OCI-LY3 (cell line): ENCODE measurements around the gene RBM4B.

Source experiments
- H2AFZ ChIP-seq: fragments of 200-600, 300-600 bp; shearing (Covaris generic); 2 replicates; pipeline ENCODE4 v1.6.0; 2014; ENCODE audit warnings: antibody characterized with exemption, low read depth, low read length
- H3K27ac ChIP-seq: fragments of 200-600, 300-600 bp; sonication (generic); 2 replicates; pipeline ENCODE4 v1.5.1; 2014; ENCODE audit warnings: mild to moderate bottlenecking, low read length, moderate library complexity, mixed read lengths
- H3K27me3 ChIP-seq: fragments of 200-600, 300-600 bp; sonication (generic); 2 replicates; pipeline ENCODE4 v1.6.1; 2014; ENCODE audit warnings: low read depth, low read length, mixed read lengths
- H3K36me3 ChIP-seq: fragments of 200-600, 300-600 bp; sonication (generic); replicated peaks from 2 replicates; pipeline ENCODE3; 2014; ENCODE audit warnings: low read depth, low read length, mixed read lengths
- H3K4me1 ChIP-seq: fragments of 300-600, 200-600 bp; sonication (generic); 2 replicates; pipeline ENCODE4 v1.6.1; 2014; ENCODE audit warnings: low read length, mixed read lengths
- H3K4me2 ChIP-seq: fragments of 200-600, 300-600 bp; sonication (generic); 2 replicates; pipeline ENCODE4 v1.6.1; 2014; ENCODE audit warnings: low read length, mixed read lengths
- H3K4me3 ChIP-seq: fragments of 300-600, 200-600 bp; sonication (generic); 2 replicates; pipeline ENCODE4 v1.5.1; 2014; ENCODE audit warnings: antibody characterized with exemption, mild to moderate bottlenecking, low read length, moderate library complexity
- H3K79me2 ChIP-seq: fragments of 300-600, 200-600 bp; shearing (Covaris generic); 2 replicates; pipeline ENCODE4 v1.6.1; 2014; ENCODE audit warnings: mild to moderate bottlenecking, low read length, mixed read lengths
- H3K9ac ChIP-seq: fragments of 300-600, 200-600 bp; shearing (Covaris generic); 2 replicates; pipeline ENCODE4 v1.6.0; 2014; ENCODE audit warnings: mild to moderate bottlenecking, low read length, moderate library complexity
- H3K9me3 ChIP-seq: fragments of 200-600, 300-600 bp; shearing (Covaris generic); 2 replicates; pipeline ENCODE4 v1.6.1; 2014; ENCODE audit warnings: low read length, mixed read lengths; ENCODE audit not compliant: insufficient read depth
- H4K20me1 ChIP-seq: fragments of 200-600, 300-600 bp; sonication (generic); 2 replicates; pipeline ENCODE4 v1.6.1; 2016; ENCODE audit warnings: low read length, mixed read lengths; ENCODE audit not compliant: insufficient read depth
- CTCF ChIP-seq: fragments of 200-600, 300-600 bp; sonication (generic); IDR thresholded peaks from 2 replicates; pipeline ENCODE4 v1.5.1; 2014; ENCODE audit warnings: antibody characterized with exemption, low read length, low read depth
- EZH2phosphoT487 ChIP-seq: fragments of 200-600 bp; shearing (Covaris generic); IDR thresholded peaks from 2 replicates; pipeline ENCODE4 v1.6.1; 2018; ENCODE audit warnings: antibody characterized with exemption, mixed run types, low read depth

RBM4B gene

GRCh38 chr11:66710384-66710930 is 32.8 kb upstream of the RBM4B start:
- H3K9me3 ChIP-seq, result no peaks in the 10 kb centered on the region
- no peak overlapping the region for H3K9ac ChIP-seq
- H4K20me1 ChIP-seq, result no peaks in the 10 kb centered on the region
- peaks cover 49% of the 10 kb centered on the region for H3K36me3 ChIP-seq
- no peak overlapping the region for H3K4me2 ChIP-seq
- H3K4me1 ChIP-seq, result no peaks in the 10 kb centered on the region
- no peak overlapping the region for H3K4me3 ChIP-seq
- H3K27me3 ChIP-seq, result no peaks in the 10 kb centered on the region
- no peaks in the 10 kb centered on the region for H3K79me2 ChIP-seq
- TF ChIP-seq EZH2phosphoT487, result no peak
- no peak for TF ChIP-seq CTCF
- H3K27ac ChIP-seq, result no peak overlapping the region
- no peak overlapping the region for H2AFZ ChIP-seq

- Histone ChIP-seq H3K79me2 (no peaks in the 10 kb centered on the region), H3K4me3 (no peak overlapping the region), H3K9ac (no peak overlapping the region), H3K27me3 (no peaks in the 10 kb centered on the region), H3K27ac (no peak overlapping the region), H3K4me2 (no peak overlapping the region), H3K9me3 (no peaks in the 10 kb centered on the region), H3K4me1 (no peaks in the 10 kb centered on the region), H2AFZ (no peak overlapping the region), H3K36me3 (peaks cover 35% of the 10 kb centered on the region), H4K20me1 (no peaks in the 10 kb centered on the region)
- TF ChIP-seq EZH2phosphoT487 (no peak), CTCF (no peak)
These were observed 31.0 kb upstream of the RBM4B start for GRCh38 chr11:66708701-66709100.

GRCh38 chr11:66708094-66708493 is 30.4 kb upstream of the RBM4B start:
- Histone ChIP-seq H3K27ac (no peak overlapping the region), H3K36me3 (peaks cover 30% of the 10 kb centered on the region), H4K20me1 (no peaks in the 10 kb centered on the region), H3K9me3 (no peaks in the 10 kb centered on the region), H3K4me1 (no peaks in the 10 kb centered on the region), H2AFZ (no peak overlapping the region), H3K27me3 (no peaks in the 10 kb centered on the region), H3K9ac (no peak overlapping the region), H3K79me2 (no peaks in the 10 kb centered on the region), H3K4me3 (no peak overlapping the region), H3K4me2 (no peak overlapping the region)
- TF ChIP-seq CTCF (no peak), EZH2phosphoT487 (no peak)

GRCh38 chr11:66707486-66707885 is 29.8 kb upstream of the RBM4B start:
- peaks cover 27% of the 10 kb centered on the region for H3K36me3 ChIP-seq
- no peak overlapping the region for H2AFZ ChIP-seq

More at GRCh38 chr11:66707486-66707885, 29.8 kb upstream of the RBM4B start:
- Histone ChIP-seq H3K4me3 (no peak overlapping the region), H3K9ac (no peak overlapping the region), H3K79me2 (no peaks in the 10 kb centered on the region), H3K9me3 (no peaks in the 10 kb centered on the region), H3K4me1 (no peaks in the 10 kb centered on the region), H3K27ac (no peak overlapping the region), H4K20me1 (no peaks in the 10 kb centered on the region), H3K27me3 (no peaks in the 10 kb centered on the region), H3K4me2 (no peak overlapping the region)
- TF ChIP-seq CTCF, result no peak
- no peak for TF ChIP-seq EZH2phosphoT487
